HG03025 (cell line): ENCODE measurements around the gene BCAP31.
"Not testable (repeated sequence)": the region's sequence is repeated elsewhere in the genome, so short reads cannot be mapped to it uniquely, and the experiment has no call there.

Experiments
- ATAC-seq: cut with Tn5 transposase; IDR thresholded peaks from one replicate; pipeline ENCODE4 v1.9.1; 2021; ENCODE audit warnings: mild to moderate bottlenecking, moderate library complexity; ENCODE audit not compliant: unreplicated experiment, low FRiP score

The BCAP31 gene

DNA sequence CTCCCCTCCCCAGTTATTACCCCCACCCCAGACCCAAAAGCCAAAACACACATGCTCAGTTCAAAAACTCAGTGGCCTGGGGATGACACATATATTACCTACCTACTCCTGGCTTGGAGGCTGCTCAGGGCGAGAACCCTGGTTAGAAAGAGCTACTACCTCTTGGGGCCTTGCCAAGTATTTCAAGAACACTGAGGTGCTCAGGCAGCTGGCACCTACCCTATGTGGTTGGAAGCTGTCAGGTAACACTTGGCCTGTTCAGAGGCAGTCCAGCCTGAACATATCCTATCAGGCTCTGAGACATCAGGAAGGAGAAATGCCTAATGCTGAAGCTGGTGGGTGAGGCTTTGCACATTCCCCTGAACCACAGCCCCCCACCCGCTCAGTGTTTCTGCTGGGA lies 4.9 kb downstream of the BCAP31 start:
- no peak for ATAC-seq

DNA sequence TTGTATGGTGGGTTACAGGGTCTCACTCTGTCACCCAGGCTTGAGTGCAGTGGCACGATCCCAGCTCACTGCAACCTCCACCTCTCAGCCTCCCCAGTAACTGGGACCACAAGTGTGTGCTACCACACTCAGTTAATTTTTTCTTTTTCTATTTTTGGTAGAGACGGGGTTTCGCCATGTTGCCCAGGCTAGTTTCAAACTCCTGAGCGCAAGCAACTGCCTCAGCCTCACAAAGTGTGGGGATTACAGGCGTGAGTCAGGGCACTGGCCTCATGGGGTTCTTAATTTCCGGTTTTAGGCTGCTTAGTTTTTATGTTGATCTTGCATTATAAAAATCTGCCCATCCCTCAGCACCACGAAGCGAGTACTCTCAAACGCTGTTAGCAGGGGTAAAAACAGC lies 6.7 kb downstream of the BCAP31 start:
- ATAC-seq, result no peak

DNA sequence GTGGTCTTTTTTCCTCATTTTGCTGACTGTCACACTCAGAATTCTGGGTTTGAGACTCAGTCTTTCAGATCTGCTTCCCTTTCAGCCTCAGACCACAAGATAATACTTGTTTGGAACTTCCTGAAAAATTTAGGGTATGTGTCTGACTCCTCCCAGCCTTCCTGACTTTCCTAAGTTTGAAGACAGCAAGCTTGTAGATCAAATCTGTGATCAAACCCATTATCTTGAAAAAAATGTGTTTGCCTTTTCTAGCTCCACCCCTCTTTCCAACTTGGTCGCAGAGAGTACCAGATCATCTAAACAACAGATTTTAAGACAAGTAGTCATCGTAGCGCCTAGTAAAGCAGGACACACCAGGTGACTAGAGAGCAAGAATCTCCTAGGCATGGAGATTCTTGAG lies 9.9 kb downstream of the BCAP31 start:
- no peak for ATAC-seq

DNA sequence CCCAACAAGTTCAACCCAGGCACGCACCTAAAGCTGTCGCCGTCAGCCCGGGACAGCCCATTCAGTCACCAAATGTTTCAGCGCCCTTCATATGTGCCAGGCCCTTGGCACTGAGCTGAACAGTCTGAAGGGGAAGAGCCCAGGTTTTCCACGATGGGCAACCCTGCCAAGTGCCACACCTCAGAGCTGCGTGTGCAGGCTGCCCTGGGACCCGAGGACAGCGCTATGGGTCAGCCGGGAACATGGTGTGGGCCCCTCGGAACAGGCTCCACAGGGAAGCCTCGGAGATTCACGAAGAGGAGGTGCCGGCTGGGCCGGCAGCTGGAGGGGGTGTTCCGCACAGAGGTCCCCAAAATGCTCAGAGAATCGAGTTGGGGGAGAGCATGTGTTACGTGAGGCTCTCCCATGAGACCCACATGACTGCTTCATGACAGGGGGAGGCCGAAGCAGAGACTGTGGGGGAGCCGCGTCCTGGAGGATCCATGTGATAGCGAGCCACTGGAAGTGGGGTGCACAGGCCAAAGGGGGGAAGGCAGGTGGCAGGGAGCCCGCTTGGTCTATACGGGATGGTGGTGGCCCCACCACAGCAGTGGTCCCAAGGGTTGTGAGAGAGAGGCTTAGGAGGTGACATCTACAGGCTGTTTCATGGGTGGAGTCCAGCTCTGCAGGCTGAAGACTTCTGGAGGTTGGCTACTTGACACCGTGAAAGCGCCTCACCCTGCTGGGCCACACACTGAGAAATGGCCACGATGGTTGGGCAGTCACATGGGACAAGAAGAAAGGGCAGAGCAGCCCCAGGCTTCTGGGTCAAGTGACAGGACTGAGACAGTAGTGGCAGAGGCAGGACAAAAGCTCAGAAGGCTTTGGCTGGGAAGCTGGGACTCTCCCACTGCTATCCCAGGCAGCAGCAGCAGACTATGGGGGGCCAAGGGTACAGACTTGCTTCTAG lies 14.2 kb downstream of the BCAP31 start:
- ATAC-seq, result no peak

DNA sequence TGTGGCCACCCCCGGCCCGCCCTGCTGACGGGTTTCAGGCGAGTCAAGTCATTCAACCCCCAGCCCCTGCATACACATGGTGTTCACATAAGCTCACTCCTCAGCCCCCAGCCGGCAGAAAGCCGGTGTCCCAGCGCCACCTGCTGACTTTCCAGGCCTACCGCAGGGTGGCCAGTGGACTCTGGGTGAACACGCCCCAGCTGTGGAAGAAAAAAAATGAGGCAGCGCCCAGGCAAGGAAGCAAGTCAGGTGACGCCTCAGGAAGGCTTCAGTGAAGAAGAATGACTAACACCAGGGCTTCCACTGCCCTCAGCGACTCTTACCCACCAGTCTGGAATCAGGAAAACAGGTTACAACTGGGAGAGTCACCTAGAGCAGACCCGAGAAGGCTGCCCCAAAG lies 15.8 kb downstream of the BCAP31 start:
- no peak for ATAC-seq

DNA sequence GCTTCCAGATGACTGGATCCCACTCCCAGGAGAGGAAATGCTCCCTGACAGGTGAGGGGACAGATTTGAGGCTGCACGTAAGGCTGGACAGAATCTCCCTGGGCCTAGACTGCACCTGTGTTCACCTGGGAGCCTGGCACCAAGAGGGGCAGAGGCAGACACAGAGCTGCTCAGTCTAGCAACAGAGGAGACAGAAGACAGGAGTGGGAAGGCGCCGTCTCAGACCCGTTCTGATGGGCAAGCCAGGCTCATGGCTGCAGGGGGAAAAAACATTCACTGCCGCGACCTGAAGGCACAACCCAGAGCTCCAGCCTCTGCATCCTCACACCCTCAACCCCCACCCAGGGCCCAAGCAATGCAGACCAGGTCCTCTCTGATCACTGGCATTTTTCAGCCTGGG lies 16.8 kb downstream of the BCAP31 start:
- no peak for ATAC-seq

DNA sequence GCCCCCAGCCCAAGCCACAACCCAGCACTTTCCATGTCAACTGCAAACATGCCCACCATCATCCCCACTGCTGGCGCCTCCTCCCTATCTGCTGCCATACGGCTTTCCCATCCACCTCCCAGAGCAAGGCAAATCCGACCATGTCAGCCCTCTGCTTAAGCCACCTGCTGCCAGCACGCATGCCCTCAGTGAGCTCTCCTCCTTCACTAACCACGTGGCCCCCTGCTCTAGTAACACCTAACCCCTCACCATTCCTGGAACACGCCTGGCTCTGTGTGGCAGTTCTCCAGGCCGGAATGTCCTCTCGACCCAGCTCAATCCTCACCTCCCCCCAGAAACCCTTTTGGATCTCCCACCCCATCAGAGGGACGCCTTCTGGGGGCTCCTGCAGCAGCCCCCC lies 17.4 kb downstream of the BCAP31 start:
- ATAC-seq, result no peak

DNA sequence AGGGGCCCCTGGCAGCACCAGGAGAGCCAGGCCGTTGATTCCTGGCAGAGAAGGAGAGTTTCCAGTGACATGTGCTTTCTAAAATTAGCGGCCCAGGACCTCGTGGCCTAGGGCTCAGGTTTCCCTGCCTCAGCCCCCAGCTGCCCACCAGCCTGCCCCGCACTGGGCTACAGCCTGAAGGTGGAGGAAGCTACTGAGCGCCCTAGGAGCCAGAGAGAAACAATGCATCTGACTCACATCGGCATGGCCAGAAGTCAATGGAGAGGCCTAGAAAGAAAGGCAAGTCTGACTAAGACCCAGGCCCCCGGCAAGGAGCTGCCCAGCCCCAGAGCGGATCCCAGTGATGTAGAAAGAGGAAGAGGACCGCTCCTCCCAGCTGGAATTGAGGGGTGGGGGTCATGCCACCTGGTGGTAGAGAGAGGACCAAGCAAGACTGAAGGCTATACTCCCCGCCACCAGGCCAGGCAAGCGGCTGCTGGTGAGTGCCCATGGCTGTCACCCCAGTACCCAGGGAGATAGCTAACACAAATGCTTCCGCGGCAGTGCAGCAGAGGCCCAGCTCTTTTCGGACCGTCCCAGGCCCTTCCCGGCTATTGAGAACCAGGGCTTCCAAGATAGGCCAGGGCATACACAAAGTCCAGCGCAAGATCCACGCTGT lies 18.7 kb downstream of the BCAP31 start:
- not testable (repeated sequence) for ATAC-seq

DNA sequence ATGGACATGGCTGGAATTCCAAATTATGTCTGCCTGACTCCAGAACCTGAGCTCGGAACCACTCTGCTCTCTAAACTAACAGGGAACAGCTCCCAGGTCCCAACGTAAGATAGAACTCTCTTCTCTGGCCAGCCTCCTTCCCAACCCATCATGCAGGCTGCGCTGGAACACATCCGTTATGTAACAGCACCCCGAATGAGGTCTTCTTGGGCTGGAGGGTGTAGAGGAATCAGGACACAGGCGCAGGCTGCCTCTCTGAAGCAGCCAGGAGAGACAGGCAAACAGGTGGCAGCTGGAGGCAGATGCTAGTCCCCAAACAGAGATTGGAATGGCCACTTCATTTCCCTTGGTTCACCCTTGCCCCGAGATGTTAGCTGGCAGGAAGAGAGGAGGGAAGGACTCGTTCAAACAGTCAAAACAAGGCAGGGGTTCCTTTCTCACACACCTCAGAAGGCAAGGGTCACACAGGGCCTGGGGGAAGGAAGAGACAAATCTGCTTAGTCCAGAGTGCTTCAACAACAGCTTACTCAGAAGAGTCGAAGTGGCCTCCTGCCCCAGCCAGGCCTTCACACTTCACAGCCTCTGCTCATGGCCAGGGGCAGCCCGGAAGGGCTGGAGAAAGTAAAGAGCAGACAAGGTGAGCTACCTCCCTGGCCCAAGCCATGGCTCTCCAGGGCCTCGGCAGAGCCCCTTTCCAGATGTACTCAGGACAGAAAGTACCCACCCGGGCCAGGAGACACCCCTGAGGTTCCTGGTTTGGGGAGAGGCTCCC lies 19.4 kb downstream of the BCAP31 start:
- not testable (repeated sequence) for ATAC-seq

DNA sequence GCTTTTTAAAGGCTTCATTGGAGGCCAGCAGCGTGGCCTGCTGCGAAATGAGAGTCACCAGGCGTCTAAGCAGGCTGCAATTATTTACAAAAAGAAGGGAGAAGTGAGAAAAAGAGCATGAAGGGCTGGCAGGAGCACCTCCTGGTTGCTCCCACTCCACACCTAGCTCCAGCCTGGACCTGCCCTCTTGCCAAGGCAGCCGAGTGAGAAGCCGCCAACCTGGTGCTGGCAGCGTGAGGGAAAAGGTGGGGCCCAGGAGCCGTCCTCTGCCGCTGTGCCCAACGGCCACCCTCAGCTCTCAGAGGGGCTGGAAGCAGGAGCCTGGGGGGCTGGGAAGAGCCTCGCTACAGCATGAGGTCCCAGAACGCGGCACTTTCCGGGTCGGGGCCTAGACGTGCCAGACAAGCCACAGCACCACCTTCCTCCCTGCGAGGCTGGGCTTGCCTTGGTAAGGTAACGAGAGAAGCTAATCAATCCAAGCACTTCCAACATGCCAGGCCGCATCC lies 20.1 kb downstream of the BCAP31 start:
- ATAC-seq, result no peak

DNA sequence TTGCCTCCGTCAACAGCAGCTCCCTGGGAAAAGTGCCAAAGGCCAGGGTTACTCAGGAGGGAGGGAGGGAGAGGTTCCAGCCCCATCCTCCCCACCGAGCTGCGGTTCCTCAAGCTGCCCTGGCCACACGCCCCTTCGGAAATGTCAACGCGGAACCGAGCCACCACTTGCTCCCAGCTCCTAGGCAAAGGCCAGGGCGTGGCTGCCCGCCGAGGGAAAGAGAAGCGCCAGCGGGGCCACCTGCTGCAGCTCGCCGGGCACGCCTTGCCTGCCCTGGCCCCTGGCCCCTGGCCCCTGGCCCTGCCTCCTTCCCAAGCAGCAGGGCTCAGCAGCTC lies 21.2 kb downstream of the BCAP31 start:
- no peak for ATAC-seq

DNA sequence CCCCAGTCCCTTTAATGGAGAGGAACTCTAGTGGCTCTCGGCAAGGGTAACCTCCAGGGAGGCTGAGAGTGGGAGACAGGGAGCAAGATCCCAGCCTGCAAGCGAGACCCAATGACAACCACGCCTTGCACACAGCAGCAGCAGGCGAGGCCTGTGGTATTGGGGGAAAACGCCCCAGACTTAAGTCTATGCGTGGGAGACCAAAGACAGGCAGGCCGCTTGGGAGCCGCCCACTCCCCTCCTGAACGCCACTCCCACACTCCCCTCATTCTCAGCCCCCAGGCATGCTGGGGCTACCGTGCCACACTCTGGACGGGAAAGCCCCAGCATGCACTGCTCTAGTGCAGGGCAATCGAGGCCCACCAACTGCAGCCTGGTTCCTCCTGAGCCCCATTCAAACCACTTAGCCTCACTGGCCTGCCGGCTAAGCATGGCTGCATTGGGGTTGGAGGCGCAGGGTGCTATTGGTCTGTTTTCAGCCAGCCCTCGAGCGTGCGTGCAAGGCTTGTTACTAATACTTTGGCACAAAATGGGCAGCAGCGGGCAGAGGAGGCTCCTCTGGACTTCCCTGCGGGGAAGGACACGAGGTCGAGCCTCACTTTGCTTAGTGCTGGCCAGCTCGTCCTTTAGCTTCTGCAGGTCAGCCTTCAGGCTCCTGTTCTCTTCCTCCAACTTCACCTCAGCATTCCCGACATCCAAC lies 21.7 kb downstream of the BCAP31 start:
- ATAC-seq, result no peak

DNA sequence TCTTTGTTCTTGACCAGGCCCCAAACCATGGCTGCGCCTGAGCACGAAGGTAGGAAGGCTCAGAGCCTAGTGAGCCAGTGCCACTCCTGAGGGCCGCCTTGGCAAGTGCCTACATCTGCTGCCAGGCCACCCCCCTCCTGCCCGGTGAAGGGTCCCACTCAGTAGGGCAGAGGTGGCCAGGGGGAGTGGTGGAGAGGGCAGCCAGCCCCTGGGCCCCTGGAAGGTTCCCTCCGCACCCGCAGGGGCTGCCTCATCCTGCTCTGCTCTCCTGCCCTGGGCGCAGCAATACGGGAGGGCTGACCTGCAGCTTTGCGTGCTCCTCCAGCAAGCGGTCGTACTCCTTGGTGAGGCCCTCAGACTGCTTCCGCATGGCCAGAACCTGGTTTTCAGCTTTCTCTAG lies 22.5 kb downstream of the BCAP31 start:
- ATAC-seq, result no peak

DNA sequence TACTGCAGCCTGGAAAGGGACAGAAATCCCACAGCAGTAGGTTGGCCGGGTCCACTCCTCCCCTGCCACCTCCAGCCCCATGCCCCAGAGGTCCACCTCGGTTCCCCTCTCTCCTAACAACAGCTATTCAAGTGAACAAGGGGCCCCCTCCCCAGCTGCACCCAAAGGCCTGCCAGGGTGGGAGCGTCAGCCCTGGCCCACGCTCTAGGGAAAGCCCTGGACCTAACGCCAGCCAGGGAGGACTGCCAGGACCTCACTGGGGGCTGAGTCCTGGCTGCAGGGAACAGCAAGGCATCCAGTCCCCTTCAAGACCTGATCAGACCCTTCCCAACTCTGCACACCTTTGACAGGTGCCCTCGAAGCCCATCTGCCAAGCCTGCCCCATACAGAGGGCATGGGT lies 23.2 kb downstream of the BCAP31 start:
- no peak for ATAC-seq

DNA sequence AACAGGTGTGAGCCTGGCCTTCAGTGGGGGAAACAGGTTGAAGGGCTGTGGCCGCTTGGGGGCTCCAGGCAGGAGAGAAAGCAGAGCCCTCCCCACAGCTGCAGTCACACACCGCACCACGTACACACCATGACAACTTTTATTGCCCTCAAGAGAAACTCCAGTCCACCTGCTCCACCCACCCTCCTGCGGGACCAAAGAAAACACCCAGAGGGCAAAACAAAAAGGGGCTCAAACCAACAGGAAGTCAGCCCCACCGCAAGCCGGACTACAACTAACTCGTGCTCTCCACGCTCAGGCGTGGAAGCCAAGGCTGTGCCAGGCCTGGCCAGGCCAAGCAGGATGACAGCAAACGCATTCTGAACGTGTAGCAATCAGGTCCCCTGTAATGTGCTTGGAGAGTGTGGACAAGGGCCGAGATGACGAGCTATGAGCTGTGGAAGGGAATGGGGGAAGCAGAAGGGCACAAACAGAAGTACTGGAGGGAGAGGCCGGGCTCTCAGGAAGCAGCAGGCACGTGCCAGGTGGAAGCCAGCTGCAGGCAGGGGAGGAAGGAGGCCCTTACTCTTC lies 23.7 kb downstream of the BCAP31 start:
- no peak for ATAC-seq

DNA sequence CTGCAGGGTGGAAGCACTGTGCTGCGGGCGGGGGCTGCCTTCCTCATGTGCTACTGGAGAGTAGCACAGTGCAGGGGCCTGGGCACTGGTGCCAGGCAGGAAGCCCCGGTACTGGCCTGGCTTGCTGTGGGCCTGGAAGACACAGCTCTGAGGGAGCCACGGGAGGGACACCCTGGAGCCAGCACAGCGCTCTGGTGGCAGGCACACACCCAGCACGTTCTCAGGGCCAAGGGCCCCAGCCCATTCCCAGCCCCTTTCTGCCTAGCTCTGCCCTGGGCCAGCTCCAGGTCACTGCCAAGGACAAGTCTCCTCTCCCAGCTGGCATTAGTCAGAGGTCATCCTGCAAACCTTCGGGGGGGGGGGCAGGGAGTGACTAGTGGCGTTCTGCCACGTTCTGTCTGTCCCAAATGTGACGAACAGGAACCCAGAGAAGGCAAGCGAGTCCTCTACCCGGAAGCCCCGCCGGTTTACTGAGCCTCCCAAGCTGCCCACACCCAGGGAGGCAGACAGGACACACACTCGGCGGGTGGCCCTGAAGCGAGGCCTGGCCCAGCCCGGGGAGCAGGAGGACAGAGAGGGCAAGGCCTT lies 24.3 kb downstream of the BCAP31 start:
- not testable (repeated sequence) for ATAC-seq

DNA sequence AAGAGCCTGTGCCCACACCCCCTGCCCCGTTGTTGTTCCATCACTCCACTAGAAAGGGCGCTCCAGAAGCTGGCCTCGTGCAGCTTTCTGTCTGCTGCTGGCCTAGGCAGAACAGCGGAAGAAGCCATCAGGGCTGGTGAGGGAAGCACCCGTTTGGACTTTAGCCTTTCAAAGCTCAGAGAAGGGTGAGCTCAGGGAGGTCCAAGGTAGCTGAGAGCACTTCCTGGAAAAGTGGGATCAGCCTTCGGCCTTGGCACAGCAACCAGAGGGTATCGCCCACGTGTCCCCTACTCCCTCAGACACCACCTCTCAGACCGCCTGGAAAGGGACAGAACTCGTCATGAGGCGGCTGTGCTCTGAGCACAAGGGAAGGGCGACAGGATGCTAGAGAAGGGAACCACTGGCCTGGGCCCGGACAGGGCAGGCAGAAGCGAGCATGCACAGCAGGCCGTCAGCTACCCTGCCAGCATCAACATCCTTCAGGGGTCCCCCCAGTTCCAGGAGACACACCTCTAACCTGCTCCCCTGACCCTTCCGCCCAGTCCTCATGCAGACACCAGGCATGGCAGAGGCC lies 24.9 kb downstream of the BCAP31 start:
- not testable (repeated sequence) for ATAC-seq

DNA sequence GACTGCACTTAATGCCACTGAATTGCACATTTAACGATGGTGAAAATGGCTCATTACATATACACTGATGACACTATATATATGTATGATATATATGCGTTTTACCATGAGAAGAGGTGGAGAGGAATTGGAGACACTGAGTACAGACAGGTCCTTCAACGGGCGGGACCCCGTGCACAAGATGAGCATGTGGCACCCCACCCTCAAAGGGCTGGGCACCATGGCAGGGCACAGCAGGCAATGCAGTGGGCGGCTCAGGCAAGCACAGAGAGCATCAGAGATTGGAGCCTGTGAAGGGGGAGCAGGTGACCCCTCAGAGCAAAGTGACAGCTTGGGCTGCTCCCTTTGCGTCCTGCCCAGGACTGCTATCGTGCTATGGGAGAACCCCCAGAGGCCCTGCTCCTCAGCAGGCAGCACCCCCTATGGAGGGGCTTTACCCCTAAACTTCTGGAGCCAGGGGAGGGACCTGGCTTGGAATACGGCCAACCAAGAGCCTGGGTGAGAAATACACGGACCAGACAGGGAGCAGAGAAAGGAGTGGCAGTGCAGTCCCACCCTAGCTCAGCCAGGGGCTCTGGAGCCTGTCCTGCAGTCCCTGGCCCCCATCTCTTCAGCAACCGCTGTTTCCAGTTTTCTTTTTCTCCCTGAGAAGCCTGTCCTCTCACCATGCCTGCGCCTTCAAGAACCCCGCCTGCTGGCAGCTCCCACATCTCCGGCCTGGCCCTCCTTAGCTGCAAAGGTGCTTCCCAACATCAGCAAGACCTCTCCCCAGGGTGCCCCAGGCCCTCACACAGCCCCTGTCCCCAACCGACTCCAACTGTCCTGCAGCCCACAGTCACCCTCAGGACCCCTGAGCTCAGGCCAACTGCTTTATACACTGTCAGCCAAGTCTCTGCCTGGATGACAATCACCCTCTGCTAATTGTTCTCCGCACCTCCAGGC lies 26.0 kb downstream of the BCAP31 start:
- ATAC-seq, result no peak
